ENCODE measurements around the gene TNIK.

TNIK gene

DNA sequence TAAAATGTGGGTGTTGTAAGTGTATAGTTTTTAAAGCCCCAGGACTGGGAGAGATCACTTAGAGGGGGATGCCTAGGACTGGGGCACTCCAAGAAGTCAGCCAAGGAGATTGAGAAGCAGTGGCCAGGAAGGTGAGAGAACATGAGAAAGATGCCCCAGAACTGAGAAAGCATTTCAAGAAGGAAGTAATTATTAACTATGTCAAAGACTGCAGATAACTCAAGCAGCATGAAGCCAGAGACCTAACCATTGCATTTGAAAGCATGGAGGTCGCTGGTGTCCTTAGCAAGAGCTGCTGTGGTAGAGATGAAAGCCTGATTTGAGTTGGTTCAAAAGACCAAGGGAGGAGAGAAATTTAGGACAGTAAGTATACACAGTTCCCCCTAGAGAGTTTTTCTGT lies 403.1 kb downstream of the TNIK start:
- DNase-seq = no peak

DNA sequence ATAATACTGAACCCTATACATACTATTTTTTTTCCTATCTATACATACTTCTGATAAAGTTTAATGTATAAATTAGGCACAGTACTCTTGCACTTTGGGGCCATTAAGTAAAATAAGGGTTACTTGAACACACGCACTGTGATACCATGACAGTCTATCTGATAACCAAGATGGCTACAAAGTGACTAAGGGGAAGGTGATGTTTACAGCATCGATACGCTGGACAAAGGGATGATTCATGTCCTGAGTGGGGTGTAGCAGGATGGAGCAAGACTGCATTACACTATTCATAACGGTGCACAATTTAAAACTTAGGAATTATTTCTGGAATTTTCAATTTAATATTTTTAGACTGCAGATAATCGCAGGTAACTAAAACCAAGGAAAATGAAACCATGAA lies 403.7 kb downstream of the TNIK start:
- no peak for DNase-seq

DNA sequence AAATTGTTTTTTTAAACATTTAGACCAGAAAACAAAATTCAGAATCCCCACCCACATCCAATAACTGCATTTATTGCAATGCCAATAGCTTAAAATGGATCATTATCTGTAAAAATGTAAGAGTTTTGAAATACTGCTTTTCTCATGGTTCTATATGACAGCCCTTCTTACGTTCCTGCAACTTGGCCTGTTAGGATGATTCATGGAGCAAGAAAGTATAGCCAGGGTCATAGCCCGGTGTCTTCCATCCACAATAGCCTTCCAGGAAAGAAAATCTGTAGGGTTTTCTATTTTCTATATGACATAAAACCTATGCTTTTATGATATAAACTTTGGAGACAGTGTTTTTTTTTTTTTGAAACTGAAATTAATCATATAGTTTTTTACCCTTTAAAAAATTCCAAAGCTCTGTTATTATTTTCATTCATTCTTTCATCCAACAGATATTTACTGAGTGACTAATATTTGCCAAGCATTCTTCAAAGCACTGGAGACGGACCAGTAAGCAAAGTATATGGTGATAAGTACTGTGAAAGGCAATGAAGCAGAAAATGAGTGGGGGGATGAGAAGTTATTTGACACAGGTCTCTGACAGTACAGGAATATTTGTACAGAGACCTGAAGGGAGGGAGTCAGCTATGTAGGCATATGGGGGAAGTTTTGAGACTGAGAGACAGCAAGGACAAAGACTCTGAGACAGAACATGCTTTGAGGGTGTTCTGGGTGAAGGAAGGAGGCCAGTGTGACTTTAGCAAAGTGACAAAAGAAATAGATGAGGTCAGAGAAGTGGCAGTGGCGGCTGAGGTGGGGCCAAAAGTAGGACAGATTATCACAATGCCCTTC lies 404.6 kb downstream of the TNIK start:
- DNase-seq = no peak

DNA sequence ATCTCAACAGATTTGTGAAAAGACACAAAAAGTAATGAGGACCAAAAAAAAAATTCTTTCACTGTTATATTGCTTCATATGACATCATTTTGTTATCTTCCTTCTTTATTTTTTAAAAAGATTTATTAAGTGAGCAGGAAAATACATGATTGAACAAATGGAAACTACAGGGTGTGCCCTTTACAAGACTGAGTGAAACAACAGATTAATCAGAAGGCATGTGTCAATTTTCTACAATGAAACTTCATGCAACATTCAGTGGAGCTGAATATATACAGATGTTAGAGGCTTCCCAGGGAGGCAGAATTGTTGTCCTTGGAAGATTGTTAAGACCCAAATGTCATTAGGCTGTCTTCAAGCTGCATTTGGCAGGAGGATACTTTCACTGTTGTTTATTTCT lies 405.3 kb downstream of the TNIK start:
- DNase-seq = no peak

DNA sequence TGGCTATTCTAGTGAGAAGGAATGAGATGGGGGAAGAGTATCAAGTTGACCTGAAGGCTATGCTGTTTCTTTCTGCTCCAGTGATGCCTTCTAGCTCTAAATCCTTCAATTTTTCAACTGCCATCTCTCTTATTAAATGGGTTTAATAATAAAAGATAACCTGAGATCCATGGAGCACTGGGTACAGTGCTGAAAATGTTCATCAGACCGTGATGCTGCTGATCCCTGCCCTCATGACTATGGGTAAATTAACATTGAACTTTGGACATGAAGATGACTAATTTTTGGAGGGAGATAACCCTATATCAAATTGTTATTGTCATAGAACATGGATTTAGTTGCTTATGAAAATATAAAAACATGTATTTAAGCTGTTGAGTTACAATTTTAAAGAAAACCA lies 406.0 kb downstream of the TNIK start:
- no peak for DNase-seq

DNA sequence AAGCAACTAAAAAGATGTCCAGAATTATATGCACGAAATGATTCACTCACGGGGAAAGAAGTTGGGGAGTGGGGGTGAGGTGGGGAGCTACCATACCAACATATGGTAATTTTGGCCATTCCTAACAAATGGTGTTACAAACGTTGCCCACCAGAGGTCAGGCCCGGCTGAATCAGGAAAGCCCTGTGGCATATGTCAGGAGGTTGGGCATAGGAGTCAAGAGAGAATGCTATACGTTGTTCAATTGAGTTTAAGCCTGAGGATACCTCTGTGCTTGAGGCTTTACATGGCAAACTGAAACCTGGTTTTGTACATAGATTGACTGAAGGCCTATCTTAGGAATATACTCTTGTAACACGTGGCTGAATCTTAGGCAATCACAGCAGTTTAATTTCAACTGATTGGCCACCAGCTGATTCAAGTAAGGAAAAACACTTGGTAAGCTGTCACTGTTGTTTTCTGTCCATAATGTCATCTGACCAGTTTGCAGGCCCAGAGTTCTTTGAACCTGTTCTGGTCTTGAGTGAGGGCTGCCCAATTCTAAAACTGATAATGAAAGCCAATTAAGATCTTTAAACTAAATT lies 410.3 kb downstream of the TNIK start:
- DNase-seq = peak; percentile 56

DNA sequence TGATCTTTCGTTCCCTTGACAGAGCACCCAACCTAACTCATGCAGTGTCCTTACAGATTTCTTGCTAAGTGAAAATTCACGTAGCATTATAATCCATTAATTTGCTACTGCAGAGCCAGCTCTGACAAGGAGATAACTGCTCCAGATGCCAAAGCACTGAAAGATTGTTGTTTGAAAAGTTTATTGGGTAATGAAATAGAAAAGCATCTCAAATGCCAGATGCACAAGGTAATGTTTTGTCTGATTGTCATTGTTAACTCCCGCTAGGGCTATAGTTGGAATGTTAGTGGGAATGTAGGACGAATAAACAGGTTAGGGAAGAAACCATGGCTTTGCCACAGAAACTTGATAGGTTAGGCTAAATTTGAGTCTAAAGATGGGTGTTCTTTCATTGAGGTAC lies 413.4 kb downstream of the TNIK start:
- no peak for DNase-seq

DNA sequence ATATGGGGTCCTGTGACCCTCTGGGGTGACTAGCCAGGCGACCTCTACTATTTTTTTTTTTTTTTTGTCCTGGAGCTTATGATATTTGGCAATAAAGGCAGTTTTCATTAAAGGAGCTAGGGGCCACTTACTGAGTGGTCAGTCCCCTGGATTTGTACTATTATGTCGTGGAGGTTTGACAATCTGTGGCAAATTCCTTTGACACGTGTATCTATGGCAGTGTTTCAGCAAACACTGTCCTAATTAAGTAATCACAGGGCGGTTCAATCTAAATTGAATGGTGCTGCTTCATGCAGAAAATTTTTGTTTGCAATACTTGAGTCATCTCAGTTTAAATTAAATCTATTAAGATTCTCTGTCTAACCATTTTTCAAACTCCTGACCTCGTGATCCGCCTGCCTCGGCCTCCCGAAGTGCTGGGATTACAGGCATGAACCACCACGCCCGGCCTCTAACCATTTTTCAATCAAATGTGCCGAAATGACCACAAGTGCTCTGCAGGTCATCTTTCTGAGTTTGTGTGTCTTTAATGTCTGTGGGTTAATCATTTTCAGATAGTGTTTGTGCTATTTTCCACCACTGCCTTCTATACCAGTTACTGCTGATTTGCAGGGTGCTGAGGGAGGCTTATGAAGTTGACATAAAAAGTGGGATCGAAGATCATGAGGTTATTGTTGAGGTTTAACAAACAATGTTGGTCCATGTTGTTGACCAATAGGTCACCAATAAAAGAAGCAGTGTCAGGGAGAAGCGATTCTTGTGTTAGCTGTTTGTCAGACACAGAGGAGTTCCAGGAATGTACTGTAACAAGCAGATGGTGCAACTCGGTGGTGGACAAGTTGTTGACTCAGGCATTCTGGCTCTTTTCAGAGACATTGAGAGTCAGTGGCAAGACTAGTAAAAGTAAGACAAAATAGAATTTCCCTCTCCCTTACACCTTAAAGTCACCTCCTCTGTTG lies 415.1 kb downstream of the TNIK start:
- no peak for DNase-seq

DNA sequence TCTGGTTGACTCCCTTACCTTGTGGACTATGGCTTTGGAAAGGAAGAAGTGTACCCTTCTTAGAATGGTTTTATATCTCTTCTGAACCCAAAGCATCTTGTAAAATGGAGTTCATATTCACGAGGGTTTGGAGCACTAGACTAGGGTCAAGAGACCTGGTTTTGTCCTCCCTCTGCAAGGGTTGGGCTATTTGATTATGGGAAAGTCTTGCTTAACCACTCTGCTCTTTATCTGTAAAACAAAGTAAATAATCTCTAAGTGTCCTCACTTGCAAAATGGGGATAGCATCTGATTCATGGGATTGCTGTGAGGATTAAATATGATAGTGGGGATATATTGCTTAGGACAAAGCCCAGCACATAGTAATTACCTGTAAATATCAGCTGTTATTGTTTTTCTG lies 415.8 kb downstream of the TNIK start:
- DNase-seq = no peak

DNA sequence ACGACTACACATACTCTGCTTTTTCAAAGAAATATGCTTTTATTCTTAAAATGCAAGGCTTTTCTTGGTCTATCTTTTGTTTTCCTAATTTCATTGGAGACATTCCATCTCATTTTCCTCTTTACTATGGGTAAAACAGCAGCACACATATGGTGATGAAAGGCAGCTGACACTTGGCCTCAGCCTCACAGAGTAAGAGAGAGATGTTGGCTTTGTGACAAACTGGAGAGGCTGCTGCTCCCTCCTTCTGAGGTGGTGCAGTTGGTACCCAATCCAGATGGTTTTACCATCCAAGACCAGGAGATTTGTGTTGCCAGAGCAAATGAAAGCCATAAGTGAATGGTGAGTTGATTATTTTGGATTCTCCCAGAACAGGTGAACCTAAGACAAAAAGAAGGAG lies 420.5 kb downstream of the TNIK start:
- DNase-seq = no peak

DNA sequence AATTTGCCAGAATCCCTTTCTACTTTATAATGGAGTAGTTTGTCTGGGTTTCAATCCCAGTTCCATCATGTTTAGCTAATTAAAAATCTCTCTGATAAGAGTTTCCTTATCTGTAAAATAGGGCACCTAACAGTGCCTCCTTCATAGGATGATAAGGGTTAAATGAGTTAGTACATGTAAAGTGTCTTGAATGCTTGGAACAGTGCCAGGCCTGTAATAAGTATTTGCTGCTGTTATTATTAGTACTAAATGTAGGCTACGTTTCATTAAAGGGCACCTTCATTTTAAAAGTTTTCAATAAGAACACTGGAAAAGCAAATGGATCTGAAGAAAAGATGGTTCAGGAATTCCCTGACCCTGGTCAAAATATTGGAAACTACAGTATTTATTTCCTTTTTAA lies 421.9 kb downstream of the TNIK start:
- peak; percentile 34 for DNase-seq

DNA sequence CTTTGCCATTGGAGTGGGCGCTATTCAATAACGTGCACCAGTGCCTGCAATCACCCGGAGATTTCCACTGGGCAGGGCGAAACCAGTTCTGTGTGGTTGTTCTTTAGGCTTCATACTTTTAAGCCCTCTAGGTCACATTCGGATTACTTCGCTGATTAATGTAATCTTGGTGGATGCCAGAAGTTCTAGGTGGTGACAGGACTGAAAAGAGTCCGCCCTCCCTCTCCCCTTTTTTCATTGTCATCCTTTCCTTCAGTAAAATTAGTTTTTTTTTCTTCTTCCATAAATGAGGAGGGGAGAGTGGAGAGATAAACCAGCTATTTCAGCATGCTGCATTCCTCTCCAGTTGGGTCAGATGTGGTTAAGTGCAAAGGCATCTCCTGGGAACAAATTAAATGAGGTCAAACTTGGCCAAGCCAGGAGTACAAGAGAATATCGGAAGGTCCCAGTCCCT lies 431.4 kb downstream of the TNIK start:
- DNase-seq = no peak

DNA sequence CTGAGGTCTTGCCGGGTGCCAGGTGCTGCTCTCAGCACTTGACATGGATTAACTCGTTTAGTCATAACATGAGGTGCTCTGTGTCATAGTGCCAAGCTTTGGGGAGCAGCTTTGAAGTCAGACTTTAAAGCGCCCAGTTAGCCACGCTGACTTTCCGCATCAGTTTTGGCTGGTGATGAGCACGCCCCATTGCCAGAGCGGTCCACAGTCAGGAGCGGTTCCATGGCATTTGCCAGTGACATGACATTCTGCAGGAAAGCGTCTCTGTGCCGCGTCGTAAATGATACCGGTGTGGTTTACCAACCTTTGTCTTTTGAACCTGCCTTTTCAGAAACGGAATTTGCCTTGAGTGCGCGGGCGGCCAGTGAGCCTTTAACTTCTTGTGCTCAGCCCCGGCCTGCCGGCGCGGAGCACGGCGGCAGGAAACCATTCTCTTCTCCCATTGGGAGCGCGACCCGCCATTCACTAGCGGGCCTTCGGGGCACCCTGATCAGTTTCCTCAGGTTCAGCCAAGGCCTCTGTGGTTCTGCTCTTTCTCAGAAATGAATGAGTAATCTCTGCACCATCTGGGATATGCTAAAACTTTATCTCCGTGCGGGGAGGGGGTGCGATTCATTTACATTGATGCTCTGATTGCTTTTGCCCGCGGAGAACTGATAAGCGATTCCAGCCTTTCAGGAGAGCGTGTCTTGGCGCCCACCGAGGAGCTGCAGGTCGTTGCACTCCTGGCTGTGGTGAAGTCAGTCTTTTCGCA lies 432.0 kb downstream of the TNIK start:
- peak; percentile 80 for DNase-seq

DNA sequence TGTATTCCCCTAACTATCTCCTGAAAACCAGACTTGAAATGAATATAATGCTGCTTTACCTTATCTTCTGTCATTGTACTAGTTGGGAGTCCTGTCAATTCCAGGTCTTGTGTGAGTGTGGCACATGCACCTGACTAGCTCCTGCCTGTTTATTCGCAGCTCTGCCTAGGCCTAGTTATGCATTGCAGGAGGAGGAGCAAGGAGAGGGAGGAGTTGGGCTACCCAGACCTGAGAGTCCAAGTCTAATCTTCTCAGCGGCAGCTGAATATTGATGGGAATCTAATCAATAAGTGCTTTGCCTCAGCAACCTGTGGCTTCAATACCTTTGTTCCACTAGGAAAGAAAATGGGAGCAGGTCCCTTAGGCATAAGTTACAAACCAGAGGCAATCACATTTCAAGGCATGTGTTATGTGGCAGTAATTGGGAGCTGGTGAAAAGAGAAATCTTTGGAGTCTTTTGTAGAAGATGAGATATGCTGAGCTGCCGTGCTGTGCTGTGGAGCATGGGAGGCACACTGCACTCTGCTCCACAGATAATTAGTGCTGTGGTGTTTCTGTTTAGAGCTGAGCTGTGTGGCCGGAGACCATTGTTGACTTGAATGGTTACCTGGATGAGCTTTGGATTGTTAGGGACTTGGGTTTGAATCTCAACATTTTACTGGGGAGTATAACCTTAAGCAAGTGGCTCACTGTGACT lies 433.5 kb downstream of the TNIK start, which contains the start of gene SLC2A2:
Gene SLC2A2, minus strand, starts transcription at position 124 of the 697 bp plus-strand sequence. Its CDS starts 50 bp downstream, at position 74.
- DNase-seq = no peak

DNA sequence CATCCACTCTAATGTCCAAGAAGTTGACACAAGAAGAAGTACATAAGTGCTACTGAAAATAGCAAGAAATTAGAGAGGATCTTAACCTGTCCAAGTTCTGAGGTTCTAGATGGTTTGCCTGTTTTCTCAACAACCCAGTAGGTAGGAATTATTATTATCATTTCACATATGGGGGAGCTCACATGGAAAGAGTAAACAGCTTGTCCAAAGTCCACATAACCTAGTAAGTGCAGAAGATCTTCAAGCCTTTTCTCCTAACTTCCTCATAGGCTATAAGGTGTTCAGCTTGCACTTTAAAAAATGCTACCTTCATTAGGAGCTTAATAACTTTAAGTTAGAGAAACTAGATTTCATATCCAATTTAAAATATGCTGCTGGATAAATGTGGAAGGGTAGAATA lies 436.6 kb downstream of the TNIK start:
- DNase-seq = no peak

DNA sequence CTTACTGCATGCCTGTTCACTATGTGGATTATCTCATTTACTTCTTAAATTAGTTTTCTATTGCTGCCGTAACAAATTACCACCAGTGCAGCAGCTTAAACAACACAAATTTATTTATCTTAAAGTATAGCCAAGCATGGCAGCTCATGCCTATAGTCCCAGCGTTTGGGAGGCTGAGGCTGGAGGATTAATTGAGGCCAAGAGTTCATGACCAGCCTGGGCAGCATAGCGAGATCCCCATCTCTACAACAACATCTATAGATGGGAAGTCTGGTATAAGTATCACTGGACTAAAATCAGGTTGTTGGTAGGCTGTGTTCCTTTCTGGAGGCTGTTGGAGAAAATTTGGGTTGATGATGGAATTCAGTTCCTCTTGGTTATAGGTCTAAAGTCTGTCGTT lies 438.8 kb downstream of the TNIK start:
- DNase-seq = no peak

DNA sequence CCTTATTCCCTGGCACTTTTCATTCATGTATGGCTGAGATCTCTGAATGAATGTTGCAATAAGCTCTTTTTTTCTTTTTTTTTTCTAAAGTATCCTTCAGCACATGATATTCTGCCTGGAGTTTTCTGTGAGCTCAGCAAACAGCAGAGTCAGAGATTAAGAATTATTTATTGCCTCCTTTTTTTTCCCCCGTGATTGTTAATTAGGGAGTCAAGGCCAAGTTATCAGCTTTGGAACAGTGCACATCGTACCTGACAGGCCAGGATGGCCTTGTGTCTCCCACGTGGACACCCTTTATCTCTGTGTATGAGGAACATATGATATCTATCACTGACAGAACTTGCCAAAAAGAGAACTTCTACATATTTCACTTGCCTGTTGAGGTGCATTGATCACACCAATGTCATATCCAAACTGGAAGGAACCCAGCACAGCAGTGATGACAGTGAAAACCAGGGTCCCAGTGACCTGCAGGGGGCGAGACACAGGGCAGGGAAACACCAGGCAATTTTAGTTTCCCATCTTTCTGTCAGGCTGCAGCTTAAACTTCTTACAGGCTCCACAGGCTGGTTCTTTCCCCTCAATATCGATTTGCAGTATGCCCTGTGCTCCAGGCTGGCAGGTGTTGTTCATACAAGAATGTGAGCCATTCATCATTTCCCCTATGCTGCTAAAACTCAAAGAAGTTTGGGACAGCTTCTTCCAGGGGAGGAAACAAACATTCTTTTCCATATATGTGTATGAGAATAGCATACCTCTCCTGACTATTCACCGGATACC lies 441.9 kb downstream of the TNIK start:
- no peak for DNase-seq

DNA sequence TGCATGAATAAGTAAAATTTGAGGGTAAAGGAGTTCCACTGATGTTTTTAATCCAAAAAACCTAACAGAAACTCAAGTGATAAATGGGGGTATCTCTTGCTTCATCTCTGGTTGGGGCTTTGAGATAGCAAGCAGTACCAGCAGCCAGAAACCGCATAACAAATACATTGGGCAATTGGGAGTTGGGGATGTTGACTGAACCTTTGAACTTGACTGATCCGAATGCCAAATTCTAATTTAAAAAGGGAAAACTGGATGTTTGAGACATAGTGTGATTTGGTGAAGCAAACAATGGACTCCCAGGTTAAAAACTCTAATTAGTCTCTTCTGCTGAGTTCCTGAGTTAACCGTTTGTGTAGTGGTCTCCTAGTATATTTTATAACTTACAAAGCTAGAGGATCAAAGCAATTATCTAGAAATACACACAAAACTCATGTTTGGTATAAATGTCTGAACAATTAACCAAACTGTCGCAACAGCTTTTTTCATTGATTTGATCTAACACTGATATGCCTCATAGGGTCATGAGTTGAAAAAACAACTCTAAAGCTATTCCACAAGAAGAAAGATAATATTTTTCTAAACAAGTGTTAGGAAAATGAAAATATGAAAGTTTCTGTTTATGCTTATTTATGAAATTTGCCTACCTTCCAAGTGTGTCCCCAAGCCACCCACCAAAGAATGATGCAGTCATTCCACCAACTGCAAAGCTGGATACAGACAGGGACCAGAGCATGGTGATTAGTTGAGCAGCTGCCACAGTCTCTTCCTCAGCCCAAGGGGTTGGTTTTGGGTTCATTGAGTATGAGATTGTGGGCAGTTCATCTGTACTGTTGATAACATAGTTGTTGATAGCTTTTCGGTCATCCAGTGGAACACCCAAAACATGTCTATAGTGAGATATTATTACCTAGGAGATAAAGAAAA lies 446.1 kb downstream of the TNIK start:
- no peak for DNase-seq

DNA sequence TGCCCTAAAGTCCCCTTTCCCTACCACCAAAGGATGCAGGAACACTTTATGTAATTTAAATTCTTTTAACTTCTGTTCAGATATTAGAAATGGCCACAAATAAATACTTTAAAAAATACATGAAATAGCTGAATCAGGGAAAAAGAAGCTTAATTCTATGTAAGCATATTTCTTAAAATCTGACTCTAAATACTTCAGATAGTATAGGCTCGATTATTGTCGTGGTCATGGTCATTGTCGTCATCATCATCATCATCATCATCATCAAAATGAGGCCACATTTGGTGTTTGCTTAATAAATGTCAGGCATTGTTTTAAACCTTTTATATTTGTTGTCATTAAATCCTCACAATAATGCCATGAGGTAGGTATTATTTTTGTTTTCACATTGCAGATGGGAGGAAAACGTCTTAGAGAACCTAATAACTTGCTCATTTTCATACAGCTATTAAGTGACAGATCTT lies 448.3 kb downstream of the TNIK start:
- no peak for DNase-seq

Data from NCI-H1105 treated with DMSO at 0.1 percent for 48 hours (cell line).